Hepatocyte (in vitro differentiated cells): Measurements from ENCODE around the gene UCHL3.

Source experiments
- EZH2 ChIP-seq: fragments of 200-600 bp; sonication (generic); IDR thresholded peaks from 2 replicates; pipeline ENCODE4 v1.6.1; 2016; ENCODE audit warnings: antibody characterized with exemption, mild to moderate bottlenecking, borderline replicate concordance
- TF ChIP-seq, protein P1 (sequence below): fragments of 200-600 bp; sonication (generic); IDR thresholded peaks from 2 replicates; pipeline ENCODE4 v1.5.1; 2016; ENCODE audit warnings: antibody characterized with exemption, mild to moderate bottlenecking; ENCODE audit not compliant: poor library complexity

GRCh38 chr13:75533861-75534260, 15.7 kb upstream of the UCHL3 start:
- TF ChIP-seq, protein P1, sequence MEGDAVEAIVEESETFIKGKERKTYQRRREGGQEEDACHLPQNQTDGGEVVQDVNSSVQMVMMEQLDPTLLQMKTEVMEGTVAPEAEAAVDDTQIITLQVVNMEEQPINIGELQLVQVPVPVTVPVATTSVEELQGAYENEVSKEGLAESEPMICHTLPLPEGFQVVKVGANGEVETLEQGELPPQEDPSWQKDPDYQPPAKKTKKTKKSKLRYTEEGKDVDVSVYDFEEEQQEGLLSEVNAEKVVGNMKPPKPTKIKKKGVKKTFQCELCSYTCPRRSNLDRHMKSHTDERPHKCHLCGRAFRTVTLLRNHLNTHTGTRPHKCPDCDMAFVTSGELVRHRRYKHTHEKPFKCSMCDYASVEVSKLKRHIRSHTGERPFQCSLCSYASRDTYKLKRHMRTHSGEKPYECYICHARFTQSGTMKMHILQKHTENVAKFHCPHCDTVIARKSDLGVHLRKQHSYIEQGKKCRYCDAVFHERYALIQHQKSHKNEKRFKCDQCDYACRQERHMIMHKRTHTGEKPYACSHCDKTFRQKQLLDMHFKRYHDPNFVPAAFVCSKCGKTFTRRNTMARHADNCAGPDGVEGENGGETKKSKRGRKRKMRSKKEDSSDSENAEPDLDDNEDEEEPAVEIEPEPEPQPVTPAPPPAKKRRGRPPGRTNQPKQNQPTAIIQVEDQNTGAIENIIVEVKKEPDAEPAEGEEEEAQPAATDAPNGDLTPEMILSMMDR, result no peak
- no peak for TF ChIP-seq EZH2
